ENCODE measurements around the gene CCDC92B. TPM values are rescaled to one million over a fixed set of nuclear protein-coding genes. Genes with fewer than 3 reads are reported as not detected.

Gene CCDC92B
- polyA plus RNA-seq, 1 donor from 2014 or later = 0.32 TPM

GRCh38 chr17:2712300-2713043 lies 37.0 kb downstream of the CCDC92B start:
- Histone ChIP-seq H3K36me3 (ENCODE audit: insufficient read depth, low read length) (no peaks in the 10 kb centered on the region), H2AFZ (ENCODE audit: low read depth, low read length) (peak overlapping the region; percentile 84), H3K4me2 (ENCODE audit: low read length) (no peak overlapping the region), H3K9me2 (ENCODE audit: insufficient read depth, low read length) (no peaks in the 10 kb centered on the region), H3K9ac (ENCODE audit: low read length) (peak overlapping the region; percentile 62), H3F3A (ENCODE audit: insufficient read depth, low read length, poor library complexity, severe bottlenecking) (no peaks in the 10 kb centered on the region), H3K9me3 (ENCODE audit: low read length) (no peaks in the 10 kb centered on the region), H3K27me3 (ENCODE audit: insufficient read depth, low read depth, low read length) (no peaks in the 10 kb centered on the region), H3K27ac (ENCODE audit: low read length) (no peak overlapping the region), H4K20me1 (ENCODE audit: insufficient read depth) (no peaks in the 10 kb centered on the region), H3K4me3 (ENCODE audit: low read length) (peak overlapping the region; percentile 84), H3K79me2 (replicated peaks; ENCODE audit: insufficient read depth, low read length) (peaks cover 2% of the 10 kb centered on the region)
- no peak for TF ChIP-seq EZH2 (IDR thresholded peaks at IDR 0.05; ENCODE audit: borderline replicate concordance, insufficient read depth, low read length, poor library complexity, severe bottlenecking)
- no peak for TF ChIP-seq MXI1 (conservative IDR thresholded peaks at IDR 0.05; ENCODE audit: poor library complexity, severe bottlenecking)
- no peak for TF ChIP-seq CTCF (IDR thresholded peaks at IDR 0.05; ENCODE audit: poor library complexity, severe bottlenecking)
- TF ChIP-seq POLR2AphosphoS5 (IDR thresholded peaks at IDR 0.05) = no peak
- TF ChIP-seq TAF1 (IDR thresholded peaks at IDR 0.05; ENCODE audit: low read depth) = no peak
- TF ChIP-seq RAD21 (conservative IDR thresholded peaks at IDR 0.05) = no peak
- no peak for TF ChIP-seq EP300 (conservative IDR thresholded peaks at IDR 0.05; ENCODE audit: poor library complexity, severe bottlenecking)
- TF ChIP-seq SMC3 (conservative IDR thresholded peaks at IDR 0.05; ENCODE audit: poor library complexity) = no peak

- Histone ChIP-seq H3K4me3 (ENCODE audit: low read length) (peak within 1 kb of the TSS; percentile 84), H3K36me3 (ENCODE audit: insufficient read depth, low read length) (no peaks in the 10 kb centered on the region), H3K27ac (ENCODE audit: low read length) (no peak within 1 kb of the TSS), H3K79me2 (replicated peaks; ENCODE audit: insufficient read depth, low read length) (peaks cover 2% of the 10 kb centered on the region), H3K27me3 (ENCODE audit: insufficient read depth, low read depth, low read length) (no peaks in the 10 kb centered on the region), H3F3A (ENCODE audit: insufficient read depth, low read length, poor library complexity, severe bottlenecking) (no peaks in the 10 kb centered on the region), H4K20me1 (ENCODE audit: insufficient read depth) (no peaks in the 10 kb centered on the region), H2AFZ (ENCODE audit: low read depth, low read length) (peak within 1 kb of the TSS; percentile 84), H3K9me3 (ENCODE audit: low read length) (no peaks in the 10 kb centered on the region), H3K9me2 (ENCODE audit: insufficient read depth, low read length) (no peaks in the 10 kb centered on the region), H3K4me2 (ENCODE audit: low read length) (peak within 1 kb of the TSS; percentile 68), H3K9ac (ENCODE audit: low read length) (peak within 1 kb of the TSS; percentile 62)
- TF ChIP-seq EZH2 (IDR thresholded peaks at IDR 0.05; ENCODE audit: borderline replicate concordance, insufficient read depth, low read length, poor library complexity, severe bottlenecking) = no peak
- peak; percentile 63 for TF ChIP-seq POLR2AphosphoS5 (IDR thresholded peaks at IDR 0.05)
- peak; percentile 43 for TF ChIP-seq EP300 (conservative IDR thresholded peaks at IDR 0.05; ENCODE audit: poor library complexity, severe bottlenecking)
- TF ChIP-seq MXI1 (conservative IDR thresholded peaks at IDR 0.05; ENCODE audit: poor library complexity, severe bottlenecking) = peak; percentile 73
- TF ChIP-seq RAD21 (conservative IDR thresholded peaks at IDR 0.05) = peak; percentile 27
- no peak for TF ChIP-seq REST (IDR thresholded peaks at IDR 0.05; ENCODE audit: borderline replicate concordance)
- TF ChIP-seq SMC3 (conservative IDR thresholded peaks at IDR 0.05; ENCODE audit: poor library complexity) = peak; percentile 43
- TF ChIP-seq TAF1 (IDR thresholded peaks at IDR 0.05; ENCODE audit: low read depth) = no peak
These were observed 37.7 kb downstream of the CCDC92B start, which contains the start of gene CLUH for GRCh38 chr17:2711608-2712299. Gene CLUH, minus strand, starts transcription at chr17:2711764. Its CDS starts 103 bp downstream, at chr17:2711661.
